ENCODE data around the gene HABP2.

GRCh38 chr10:113561214-113561613, 8.4 kb downstream of the HABP2 start:
- peak; percentile 86 for TF ChIP-seq MAX (IDR thresholded peaks at IDR 0.05)
- TF ChIP-seq CTCF (IDR thresholded peaks at IDR 0.05; ENCODE audit: low read depth, low read length, missing input control) = no peak
- TF ChIP-seq GABPA (IDR thresholded peaks at IDR 0.05 in 1 of 2, conservative IDR thresholded peaks at IDR 0.05 in 1 of 2) = peak in 1 of 2 donors; percentile 45
- TF ChIP-seq RAD21 (IDR thresholded peaks at IDR 0.05) = peak; percentile 30 to 41
- no peak for TF ChIP-seq ATF3 (IDR thresholded peaks at IDR 0.05)
- peak; percentile 92 for TF ChIP-seq SP1 (IDR thresholded peaks at IDR 0.05)
